Stimulated activated CD8-positive, alpha-beta memory T cell treated with anti-CD3 and anti-CD28 coated beads, Interleukin-15, amount 100 ng/mL, for 48 hours (primary cell): ENCODE data around the gene TGFA.

Experiments
- DNase-seq, 2 donors: peaks; one replicate each; pipeline ENCODE4 v3.0.0-alpha.2; 2020; ENCODE audit warnings: low read depth in 2 of 2

The TGFA gene

GRCh38 chr2:70420143-70420542 is 133.5 kb downstream of the TGFA start:
- no peak for DNase-seq

GRCh38 chr2:70418514-70418913 is 135.1 kb downstream of the TGFA start:
- no peak for DNase-seq

GRCh38 chr2:70417011-70417410 is 136.6 kb downstream of the TGFA start:
- no peak for DNase-seq

GRCh38 chr2:70412294-70413070 is 141.1 kb downstream of the TGFA start:
- DNase-seq = no peak

- no peak for DNase-seq
Measured at GRCh38 chr2:70411483-70412125, 142.0 kb downstream of the TGFA start.

GRCh38 chr2:70403267-70404053 is 150.2 kb downstream of the TGFA start:
- no peak for DNase-seq

GRCh38 chr2:70400539-70400938 is 153.1 kb downstream of the TGFA start:
- DNase-seq = no peak

- no peak for DNase-seq
Measured at GRCh38 chr2:70399046-70399445, 154.6 kb downstream of the TGFA start.
